IPS DF 6.9 (cell line): ENCODE results near the gene S100A8.

Experiments used
- DNase-seq: peaks from one replicate; pipeline ENCODE4 v3.0.0-alpha.2; 2013; ENCODE audit warnings: low read depth, low spot score
- H3K27ac ChIP-seq: one replicate; pipeline ENCODE4 v1.5.1; 2013; ENCODE audit warnings: low read length, control low read depth
- H3K27me3 ChIP-seq: 2 replicates; pipeline ENCODE4 v1.6.1; 2013; ENCODE audit warnings: mild to moderate bottlenecking, low read length; ENCODE audit not compliant: control insufficient read depth, insufficient read depth
- H3K36me3 ChIP-seq: 2 replicates; pipeline ENCODE4 v1.6.1; 2013; ENCODE audit warnings: low read length; ENCODE audit not compliant: control insufficient read depth, insufficient read depth
- H3K4me1 ChIP-seq: 2 replicates; pipeline ENCODE4 v1.6.1; 2013; ENCODE audit warnings: low read length; ENCODE audit not compliant: control insufficient read depth, insufficient read depth
- H3K4me3 ChIP-seq: 2 replicates; pipeline ENCODE4 v1.5.1; 2013; ENCODE audit warnings: mild to moderate bottlenecking, low read length
- H3K9me3 ChIP-seq: 2 replicates; pipeline ENCODE4 v1.6.1; 2013; ENCODE audit warnings: low read length, inconsistent platforms; ENCODE audit not compliant: control insufficient read depth, insufficient read depth
- WGBS: extraction: QIAGEN DNeasy Blood & Tissue Kit; methylation state at CpG from one replicate; pipeline ENCODE4 v1.1.7; 2013; ENCODE audit warnings: mixed read lengths, missing lambda C conversion rate; ENCODE audit not compliant: insufficient read length, insufficient coverage; 5-methylcytosine and 5-hydroxymethylcytosine counted together

Gene S100A8

GRCh38 chr1:153374071-153374470, 16.8 kb downstream of the S100A8 start:
- Histone ChIP-seq H3K4me3 (no peak overlapping the region), H3K9me3 (no peaks in the 10 kb centered on the region), H3K4me1 (no peaks in the 10 kb centered on the region), H3K36me3 (no peaks in the 10 kb centered on the region), H3K27me3 (no peaks in the 10 kb centered on the region), H3K27ac (no peak overlapping the region)
- WGBS, result no CpG with 5 or more reads among the region's 2 CpGs
- DNase-seq, result no peak

GRCh38 chr1:153372571-153372970, 18.3 kb downstream of the S100A8 start:
- Histone ChIP-seq H3K27me3 (no peaks in the 10 kb centered on the region), H3K4me1 (no peaks in the 10 kb centered on the region), H3K36me3 (no peaks in the 10 kb centered on the region), H3K27ac (no peak overlapping the region), H3K4me3 (no peak overlapping the region), H3K9me3 (no peaks in the 10 kb centered on the region)
- DNase-seq, result no peak
- no CpG with 5 or more reads among the region's 2 CpGs for WGBS

- H3K9me3 ChIP-seq, result no peaks in the 10 kb centered on the region
- no peak overlapping the region for H3K4me3 ChIP-seq
- H3K36me3 ChIP-seq, result no peaks in the 10 kb centered on the region
- no peak for DNase-seq
- WGBS, result no CpG with 5 or more reads among the region's 1 CpG
- no peaks in the 10 kb centered on the region for H3K27me3 ChIP-seq
- no peaks in the 10 kb centered on the region for H3K4me1 ChIP-seq
- no peak overlapping the region for H3K27ac ChIP-seq
These were observed 19.6 kb downstream of the S100A8 start for GRCh38 chr1:153371231-153371630.

DNA sequence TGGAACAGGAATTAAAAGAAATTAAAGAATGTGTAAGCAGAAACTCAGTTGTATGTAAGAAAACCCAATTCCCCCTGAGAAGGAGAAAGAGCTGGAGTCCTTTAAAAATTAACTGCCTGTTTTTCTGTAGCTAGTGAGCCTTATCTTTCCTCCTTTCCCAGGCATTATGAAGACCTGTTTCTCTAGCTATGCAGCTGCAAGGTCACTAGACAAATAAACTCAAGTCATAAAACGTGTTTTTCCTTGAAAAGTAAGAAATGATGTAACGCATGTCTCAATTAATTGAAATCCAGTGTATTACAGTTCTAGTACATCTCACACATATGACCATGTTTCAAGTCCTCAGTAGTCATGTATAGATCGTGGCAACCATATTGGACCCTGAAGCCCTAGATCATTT, 20.7 kb downstream of the S100A8 start:
- no peaks in the 10 kb centered on the region for H3K4me1 ChIP-seq

GRCh38 chr1:153368495-153368894, 22.4 kb downstream of the S100A8 start:
- WGBS, result no CpG with 5 or more reads among the region's 2 CpGs
- Histone ChIP-seq H3K9me3 (no peaks in the 10 kb centered on the region), H3K36me3 (no peaks in the 10 kb centered on the region), H3K4me1 (no peaks in the 10 kb centered on the region), H3K27me3 (no peaks in the 10 kb centered on the region), H3K4me3 (no peak overlapping the region), H3K27ac (no peak overlapping the region)
- no peak for DNase-seq

More for the DNA sequence above, 20.7 kb downstream of the S100A8 start:
- Histone ChIP-seq H3K9me3 (no peaks in the 10 kb centered on the region), H3K27ac (no peak overlapping the region), H3K36me3 (no peaks in the 10 kb centered on the region), H3K4me3 (no peak overlapping the region), H3K27me3 (no peaks in the 10 kb centered on the region)
- WGBS, result no CpG with 5 or more reads among the region's 3 CpGs
- DNase-seq, result no peak

DNA sequence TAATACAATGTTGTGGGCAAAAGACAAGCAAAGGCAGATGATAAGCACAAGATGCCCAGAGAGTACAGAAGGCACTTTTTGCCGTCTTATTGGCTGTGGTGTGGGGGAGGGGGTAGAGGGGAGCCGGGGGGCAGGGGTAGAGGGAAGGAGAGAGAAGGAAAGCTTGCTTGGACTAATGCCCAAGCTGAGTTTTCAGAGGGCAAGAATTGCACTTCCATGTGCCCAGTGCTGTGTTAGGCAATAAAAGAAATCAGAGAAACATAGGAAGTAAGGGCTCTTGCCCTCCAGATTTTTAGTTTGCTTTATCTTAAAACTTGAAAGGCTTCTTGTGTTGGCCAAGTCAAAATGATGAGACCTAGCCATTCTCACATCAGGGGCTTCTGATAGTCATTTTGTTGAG, 23.8 kb downstream of the S100A8 start:
- DNase-seq, result no peak
- Histone ChIP-seq H3K4me3 (no peak overlapping the region), H3K27ac (no peak overlapping the region), H3K36me3 (no peaks in the 10 kb centered on the region), H3K4me1 (no peaks in the 10 kb centered on the region), H3K27me3 (no peaks in the 10 kb centered on the region), H3K9me3 (no peaks in the 10 kb centered on the region)
- WGBS, result no CpG with 5 or more reads among the region's 2 CpGs

DNA sequence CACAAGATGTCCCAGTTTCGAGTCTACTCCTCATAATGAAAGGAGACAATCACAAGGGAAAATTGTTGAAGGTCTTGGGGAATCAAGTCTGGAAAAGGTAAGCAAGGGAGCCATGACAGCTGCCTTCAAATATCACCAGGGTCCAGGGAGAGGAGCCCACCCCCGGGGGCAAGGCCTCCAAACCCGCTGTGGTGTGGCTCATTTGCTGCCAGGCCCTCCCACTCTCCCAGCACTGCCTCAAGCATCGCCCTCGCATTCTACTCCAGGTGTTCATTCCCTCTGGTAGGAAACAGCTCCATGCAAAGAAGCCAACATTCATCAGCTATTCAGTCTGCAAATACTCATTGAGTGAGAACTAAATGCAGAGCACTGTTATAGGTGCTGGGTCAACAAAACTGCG, 24.6 kb downstream of the S100A8 start:
- Histone ChIP-seq H3K4me1 (no peaks in the 10 kb centered on the region), H3K27ac (no peak overlapping the region), H3K27me3 (no peaks in the 10 kb centered on the region), H3K9me3 (no peaks in the 10 kb centered on the region), H3K4me3 (no peak overlapping the region), H3K36me3 (no peaks in the 10 kb centered on the region)
- WGBS, result no CpG with 5 or more reads among the region's 6 CpGs
- no peak for DNase-seq

GRCh38 chr1:153365696-153366095, 25.2 kb downstream of the S100A8 start:
- no peaks in the 10 kb centered on the region for H3K4me1 ChIP-seq
- no peak for DNase-seq
- no CpG with 5 or more reads among the region's 8 CpGs for WGBS
- no peaks in the 10 kb centered on the region for H3K36me3 ChIP-seq
- no peak overlapping the region for H3K4me3 ChIP-seq
- no peak overlapping the region for H3K27ac ChIP-seq
- no peaks in the 10 kb centered on the region for H3K27me3 ChIP-seq
- H3K9me3 ChIP-seq, result no peaks in the 10 kb centered on the region

DNA sequence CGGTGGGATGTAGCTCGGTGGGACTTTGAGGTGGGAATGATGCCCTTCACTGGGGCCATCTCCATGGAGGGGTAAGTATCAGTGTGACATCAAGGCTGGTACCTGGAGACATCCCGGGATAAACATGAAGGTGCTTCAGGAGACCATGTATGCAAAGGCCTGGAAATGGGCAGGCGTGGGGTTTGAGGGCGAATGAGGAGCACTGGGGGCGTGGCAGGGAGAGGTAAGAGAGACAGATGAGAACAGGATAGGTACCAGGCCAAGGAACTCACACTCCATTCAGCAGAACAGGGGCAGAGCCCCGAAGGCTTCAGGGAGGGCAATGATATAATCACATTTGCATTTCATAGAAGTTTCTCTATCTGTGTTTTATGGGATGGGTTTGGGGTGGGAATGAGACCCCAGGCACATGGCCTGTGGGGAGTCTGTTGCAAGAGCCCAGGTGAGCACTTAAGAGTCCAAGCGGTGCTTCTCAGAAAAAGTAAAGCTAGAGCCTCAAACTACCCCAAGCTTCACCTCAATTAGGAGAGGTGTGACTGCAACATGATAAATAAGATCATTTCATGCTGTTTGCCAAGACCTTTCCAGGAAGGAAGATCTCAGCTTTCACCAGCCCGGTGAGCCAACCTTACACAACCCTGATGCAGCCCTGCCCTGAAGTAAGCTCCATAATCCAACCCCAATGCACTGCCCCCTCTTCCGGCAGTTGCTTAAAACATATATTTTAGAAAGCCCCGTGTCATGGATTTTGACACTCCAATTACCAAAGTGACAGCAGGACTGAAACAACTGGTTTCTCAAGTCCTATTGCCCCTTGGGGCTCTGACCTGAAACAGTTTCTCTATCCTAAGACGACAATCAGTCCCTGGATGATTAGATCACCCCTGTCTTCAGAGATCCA, 25.9 kb downstream of the S100A8 start:
- no peak for DNase-seq
- WGBS, result no CpG with 5 or more reads among the region's 12 CpGs
- Histone ChIP-seq H3K36me3 (no peaks in the 10 kb centered on the region), H3K9me3 (no peaks in the 10 kb centered on the region), H3K4me1 (no peaks in the 10 kb centered on the region), H3K4me3 (no peak overlapping the region), H3K27me3 (no peaks in the 10 kb centered on the region), H3K27ac (no peak overlapping the region)

- Histone ChIP-seq H3K27me3 (no peaks in the 10 kb centered on the region), H3K4me3 (no peak overlapping the region), H3K27ac (no peak overlapping the region), H3K36me3 (no peaks in the 10 kb centered on the region), H3K9me3 (no peaks in the 10 kb centered on the region), H3K4me1 (no peaks in the 10 kb centered on the region)
- DNase-seq, result no peak
These were observed 26.7 kb downstream of the S100A8 start for GRCh38 chr1:153364156-153364555.

DNA sequence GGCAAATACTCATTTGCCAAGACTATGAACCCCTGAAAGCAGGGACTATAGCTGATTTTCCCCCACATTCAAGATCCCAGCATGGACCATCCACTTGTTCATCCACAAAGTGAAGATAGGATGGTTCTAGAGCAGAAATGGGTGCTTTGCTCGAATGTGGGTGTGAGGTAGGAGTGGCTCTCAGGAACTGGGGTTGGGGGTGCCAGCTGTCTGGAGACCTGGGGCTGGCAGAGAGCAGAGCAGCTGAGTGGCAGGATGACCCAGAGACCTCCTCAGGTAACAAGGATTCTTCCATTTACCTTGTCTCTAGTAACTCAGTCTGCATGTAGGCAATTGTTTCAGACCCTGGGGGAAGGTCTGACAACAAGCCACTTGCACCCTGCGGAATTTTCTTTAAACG, 27.2 kb downstream of the S100A8 start:
- Histone ChIP-seq H3K36me3 (no peaks in the 10 kb centered on the region), H3K4me3 (no peak overlapping the region), H3K27ac (no peak overlapping the region), H3K27me3 (no peaks in the 10 kb centered on the region), H3K9me3 (no peaks in the 10 kb centered on the region), H3K4me1 (no peaks in the 10 kb centered on the region)
- no peak for DNase-seq
- WGBS, result no CpG with 5 or more reads among the region's 3 CpGs
